Measurements from ENCODE around the gene NSMCE3. TPM values are rescaled to one million over a fixed set of nuclear protein-coding genes. Genes with fewer than 3 reads are reported as not detected.

The NSMCE3 gene
- total RNA-seq (43.0 TPM), polyA plus RNA-seq (10 to 100 TPM; 32.3 to 38.1 (median 35.2) TPM)

DNA sequence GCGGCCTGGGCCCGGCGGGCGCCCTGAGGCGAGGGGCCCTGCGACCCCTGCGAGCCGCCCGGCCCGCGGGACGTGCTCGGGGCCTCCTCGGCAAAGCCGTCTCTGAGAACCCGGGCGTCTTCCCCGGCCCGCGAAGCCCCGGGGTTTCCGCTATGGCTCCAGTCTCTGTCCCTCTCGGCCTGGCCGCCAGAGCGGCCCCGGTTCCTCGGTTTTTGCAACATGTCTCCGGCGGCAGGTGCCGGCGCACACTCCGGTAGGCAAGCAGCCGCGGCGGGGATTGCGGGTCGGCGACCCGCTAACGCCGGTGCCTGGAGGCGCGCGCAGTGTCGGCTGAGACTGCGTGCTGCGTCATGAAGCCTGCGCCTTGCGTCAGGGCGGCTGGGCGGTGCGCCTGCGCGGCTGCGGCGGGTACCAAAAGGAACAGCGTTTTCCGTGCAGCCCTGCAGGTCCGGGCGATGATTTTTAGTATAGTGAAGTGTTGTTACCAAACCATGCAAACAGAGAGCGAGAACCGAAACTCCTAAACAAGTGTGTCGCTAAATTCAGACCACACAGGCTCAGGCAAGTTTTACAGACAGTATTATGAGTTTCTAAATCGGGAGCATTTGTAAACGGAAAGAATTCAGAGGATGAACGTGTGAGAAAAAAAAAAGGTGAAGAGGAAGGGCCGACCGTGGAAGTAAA, at the start of gene NSMCE3:
Gene NSMCE3, minus strand, starts transcription at position 338 of the 684 bp plus-strand sequence. Its CDS starts 117 bp downstream, at position 221.
- DNase-seq (peak; percentile 82 to 94 (median 92)), ATAC-seq (ENCODE audit: low read depth in 2 of 2) (peak; percentile 90 to 91)
- peak within 1 kb of the TSS; percentile 93 to 99 (median 99) for H3K4me3 Mint-ChIP-seq
- Histone ChIP-seq H3K4me3 (ENCODE audit: low read depth, low read length) (peak within 1 kb of the TSS; percentile 98), H3K27ac (ENCODE audit: insufficient read depth, low read length, poor library complexity, severe bottlenecking) (peak within 1 kb of the TSS; percentile 98), H3K9me3 (ENCODE audit: control insufficient read depth in 2 of 2, low read length in 2 of 2) (no peaks in the 10 kb centered on the region), H3K27me3 (ENCODE audit: control insufficient read depth, insufficient read depth, low read length) (no peaks in the 10 kb centered on the region), H3K4me1 (ENCODE audit: control insufficient read depth, insufficient read depth, low read length, poor library complexity, severe bottlenecking) (peaks cover 40% of the 10 kb centered on the region), H3K36me3 (ENCODE audit: control insufficient read depth, insufficient read depth, low read length) (no peaks in the 10 kb centered on the region)
- H3K27ac Mint-ChIP-seq, result peak within 1 kb of the TSS; percentile 99 to 100 (median 99)
- peaks cover 6% of the 10 kb centered on the region for H3K36me3 Mint-ChIP-seq
- no peaks in the 10 kb centered on the region for H3K9me3 Mint-ChIP-seq
- peaks cover 34 to 52% (median 43%) of the 10 kb centered on the region in 4 donors for H3K4me1 Mint-ChIP-seq
- H3K27me3 Mint-ChIP-seq, result peaks cover 4% of the 10 kb centered on the region

DNA sequence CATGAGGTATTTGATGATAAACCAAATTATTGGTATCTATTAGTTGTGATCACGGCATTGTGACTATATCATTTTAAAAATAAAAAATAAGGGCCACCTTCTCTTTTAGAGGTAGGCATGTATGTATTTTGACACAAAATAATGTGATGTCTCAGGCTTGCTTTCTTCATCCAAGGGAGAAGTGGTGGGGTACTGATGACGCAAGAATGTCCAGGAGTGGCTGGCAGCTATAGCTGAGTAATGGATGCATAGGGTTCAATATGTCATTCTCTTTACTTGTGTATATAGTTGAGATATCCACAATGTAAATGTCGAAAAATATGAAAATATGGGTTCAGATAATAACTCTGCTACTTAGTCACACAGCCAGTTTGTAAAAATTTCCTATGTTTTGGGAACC, 46.8 kb upstream of the NSMCE3 start:
- ATAC-seq (ENCODE audit: low read depth in 2 of 2), result no peak
- no peak overlapping the region for H3K27ac ChIP-seq (ENCODE audit: insufficient read depth, low read length, poor library complexity, severe bottlenecking)
- H3K27me3 ChIP-seq (ENCODE audit: control insufficient read depth, insufficient read depth, low read length), result no peaks in the 10 kb centered on the region
- H3K36me3 ChIP-seq (ENCODE audit: control insufficient read depth, insufficient read depth, low read length), result no peaks in the 10 kb centered on the region
- Mint-ChIP-seq H3K36me3 (no peaks in the 10 kb centered on the region), H3K27ac (no peak overlapping the region), H3K9me3 (peaks cover 0 to 9% (median 3%) of the 10 kb centered on the region in 7 donors), H3K27me3 (peaks cover 8% of the 10 kb centered on the region), H3K4me1 (no peaks in the 10 kb centered on the region), H3K4me3 (no peak overlapping the region)
- no peaks in the 10 kb centered on the region for H3K4me1 ChIP-seq (ENCODE audit: control insufficient read depth, insufficient read depth, low read length, poor library complexity, severe bottlenecking)
- H3K9me3 ChIP-seq (ENCODE audit: control insufficient read depth in 2 of 2, low read length in 2 of 2), result peaks cover 0 to 1% of the 10 kb centered on the region in 2 experiments
- DNase-seq, result no peak
- no peak overlapping the region for H3K4me3 ChIP-seq (ENCODE audit: low read depth, low read length)

DNA sequence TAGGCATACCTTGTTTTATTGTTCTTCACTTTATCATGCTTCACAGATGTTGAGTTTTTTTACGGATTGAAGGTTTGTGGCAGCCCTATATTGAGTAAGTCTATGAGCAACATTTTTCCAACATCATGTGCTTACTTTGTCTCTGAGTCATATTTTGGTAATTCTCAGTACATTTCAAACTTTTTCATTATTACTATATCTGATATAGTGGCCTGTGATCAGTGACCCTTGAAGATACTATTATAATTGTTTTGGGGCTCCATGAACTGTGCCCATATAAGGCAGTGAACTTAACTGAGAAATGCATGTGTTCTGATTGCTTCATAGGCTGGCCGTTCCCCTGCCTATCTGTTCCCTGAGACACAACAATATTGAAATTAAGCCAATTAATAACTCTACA, 42.8 kb upstream of the NSMCE3 start:
- Mint-ChIP-seq H3K27me3 (peaks cover 15% of the 10 kb centered on the region), H3K36me3 (no peaks in the 10 kb centered on the region), H3K27ac (no peak overlapping the region), H3K4me1 (peaks cover 0 to 3% (median 0%) of the 10 kb centered on the region in 4 donors), H3K9me3 (peaks cover 0 to 2% (median 0%) of the 10 kb centered on the region in 7 donors), H3K4me3 (no peak overlapping the region)
- Histone ChIP-seq H3K4me3 (ENCODE audit: low read depth, low read length) (no peak overlapping the region), H3K9me3 (ENCODE audit: control insufficient read depth in 2 of 2, low read length in 2 of 2) (no peaks in the 10 kb centered on the region), H3K27me3 (ENCODE audit: control insufficient read depth, insufficient read depth, low read length) (no peaks in the 10 kb centered on the region), H3K4me1 (ENCODE audit: control insufficient read depth, insufficient read depth, low read length, poor library complexity, severe bottlenecking) (no peaks in the 10 kb centered on the region), H3K27ac (ENCODE audit: insufficient read depth, low read length, poor library complexity, severe bottlenecking) (no peak overlapping the region), H3K36me3 (ENCODE audit: control insufficient read depth, insufficient read depth, low read length) (no peaks in the 10 kb centered on the region)
- DNase-seq (no peak), ATAC-seq (ENCODE audit: low read depth in 2 of 2) (no peak)

DNA sequence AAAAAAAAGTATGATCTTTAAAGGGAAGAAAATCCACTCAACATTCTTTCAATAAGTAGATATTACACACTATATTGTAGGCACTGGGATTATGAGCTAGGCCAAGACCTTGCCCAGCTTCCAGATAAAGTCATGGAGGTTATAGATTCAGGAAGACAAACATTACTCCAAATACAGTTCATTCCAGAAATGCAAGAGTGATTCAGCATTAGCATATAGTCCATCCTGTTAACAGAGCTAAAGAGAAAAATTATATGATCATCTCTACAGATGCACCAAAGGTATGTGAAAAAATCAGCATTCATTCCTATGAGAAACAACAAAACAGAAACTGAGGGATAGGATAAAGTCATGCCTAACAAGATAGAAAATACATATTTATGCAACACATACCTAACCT, 42.1 kb upstream of the NSMCE3 start:
- DNase-seq (no peak), ATAC-seq (ENCODE audit: low read depth in 2 of 2) (no peak)
- Mint-ChIP-seq H3K9me3 (peaks cover 0 to 2% (median 0%) of the 10 kb centered on the region in 7 donors), H3K4me1 (peaks cover 0 to 3% (median 0%) of the 10 kb centered on the region in 4 donors), H3K27me3 (peaks cover 15% of the 10 kb centered on the region), H3K36me3 (no peaks in the 10 kb centered on the region), H3K27ac (no peak overlapping the region), H3K4me3 (no peak overlapping the region)
- H3K27ac ChIP-seq (ENCODE audit: insufficient read depth, low read length, poor library complexity, severe bottlenecking), result no peak overlapping the region
- H3K4me1 ChIP-seq (ENCODE audit: control insufficient read depth, insufficient read depth, low read length, poor library complexity, severe bottlenecking), result no peaks in the 10 kb centered on the region
- no peaks in the 10 kb centered on the region for H3K36me3 ChIP-seq (ENCODE audit: control insufficient read depth, insufficient read depth, low read length)
- H3K9me3 ChIP-seq (ENCODE audit: control insufficient read depth in 2 of 2, low read length in 2 of 2), result no peaks in the 10 kb centered on the region
- H3K27me3 ChIP-seq (ENCODE audit: control insufficient read depth, insufficient read depth, low read length), result no peaks in the 10 kb centered on the region
- no peak overlapping the region for H3K4me3 ChIP-seq (ENCODE audit: low read depth, low read length)

DNA sequence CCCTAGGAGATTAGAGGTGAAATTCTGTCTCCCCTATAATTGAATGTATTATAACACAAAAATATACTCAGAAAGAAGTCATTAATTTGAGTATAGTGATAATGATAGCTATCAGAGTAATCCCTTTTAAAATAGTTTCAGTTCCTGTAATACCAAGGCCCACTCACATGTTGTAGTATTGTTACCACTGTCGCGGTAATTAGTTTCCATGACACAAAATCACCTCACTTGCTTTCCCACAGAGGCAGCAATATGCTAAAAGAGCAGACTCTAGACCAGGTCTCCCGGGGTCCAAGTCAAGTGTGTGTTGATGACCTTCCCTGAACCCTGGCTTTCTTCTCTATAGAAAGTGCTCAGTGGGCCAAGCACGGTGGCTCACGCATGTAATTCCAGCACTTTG, 39.5 kb upstream of the NSMCE3 start:
- Histone ChIP-seq H3K36me3 (ENCODE audit: control insufficient read depth, insufficient read depth, low read length) (no peaks in the 10 kb centered on the region), H3K9me3 (ENCODE audit: control insufficient read depth in 2 of 2, low read length in 2 of 2) (no peaks in the 10 kb centered on the region), H3K27me3 (ENCODE audit: control insufficient read depth, insufficient read depth, low read length) (no peaks in the 10 kb centered on the region), H3K27ac (ENCODE audit: insufficient read depth, low read length, poor library complexity, severe bottlenecking) (no peak overlapping the region), H3K4me1 (ENCODE audit: control insufficient read depth, insufficient read depth, low read length, poor library complexity, severe bottlenecking) (no peaks in the 10 kb centered on the region), H3K4me3 (ENCODE audit: low read depth, low read length) (no peak overlapping the region)
- no peak overlapping the region for H3K27ac Mint-ChIP-seq
- H3K36me3 Mint-ChIP-seq, result peaks cover 3% of the 10 kb centered on the region
- H3K27me3 Mint-ChIP-seq, result peaks cover 18% of the 10 kb centered on the region
- DNase-seq, result no peak
- no peak for ATAC-seq (ENCODE audit: low read depth in 2 of 2)
- peaks cover 0 to 3% (median 0%) of the 10 kb centered on the region in 4 donors for H3K4me1 Mint-ChIP-seq
- no peak overlapping the region for H3K4me3 Mint-ChIP-seq
- peaks cover 0 to 2% (median 0%) of the 10 kb centered on the region in 7 donors for H3K9me3 Mint-ChIP-seq

DNA sequence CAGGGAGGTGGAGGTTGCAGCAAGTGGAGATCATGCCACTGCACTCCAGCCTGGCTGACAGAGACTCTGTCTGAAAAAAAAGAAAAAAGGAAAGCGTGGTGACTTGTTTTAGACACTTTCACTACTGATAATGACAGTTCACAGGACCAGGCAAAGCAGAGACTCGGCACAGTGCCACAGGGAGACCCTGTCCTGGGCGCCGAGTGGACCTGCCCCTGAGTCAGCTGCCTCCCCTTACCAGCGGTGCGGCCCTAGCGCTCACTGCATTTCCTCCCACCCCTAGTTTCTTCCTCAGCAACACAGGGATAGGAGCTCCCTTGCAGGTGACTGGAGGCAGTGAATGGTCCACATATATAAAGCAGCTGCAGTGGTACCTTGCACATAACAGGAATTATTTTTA, 38.7 kb upstream of the NSMCE3 start:
- H3K4me3 Mint-ChIP-seq, result no peak overlapping the region
- ATAC-seq (ENCODE audit: low read depth in 2 of 2), result no peak
- peaks cover 0 to 1% (median 0%) of the 10 kb centered on the region in 7 donors for H3K9me3 Mint-ChIP-seq

DNA sequence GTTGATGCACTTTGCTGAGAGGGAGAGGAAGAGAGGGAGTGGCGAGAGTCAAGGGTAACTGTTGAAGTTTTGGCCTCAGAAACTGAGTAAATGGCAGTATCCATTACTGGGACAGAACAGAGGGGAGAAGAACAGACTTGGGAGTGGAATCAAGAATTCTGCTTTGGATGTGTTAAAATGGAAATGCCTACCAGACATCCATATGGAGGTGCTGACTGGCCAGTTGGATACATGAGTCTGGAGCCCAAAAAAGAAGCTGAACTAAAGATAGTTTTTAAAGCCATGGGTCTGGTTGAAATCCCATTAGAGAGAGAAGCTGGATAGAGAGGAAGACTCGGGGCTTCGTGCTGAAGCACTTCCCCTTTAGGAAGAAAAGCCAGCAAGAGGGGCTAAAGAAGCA, 35.9 kb upstream of the NSMCE3 start:
- H3K27ac Mint-ChIP-seq, result peak overlapping the region in 1 of 3 donors; percentile 19
- peaks cover 3% of the 10 kb centered on the region for H3K36me3 Mint-ChIP-seq
- Histone ChIP-seq H3K4me3 (ENCODE audit: low read depth, low read length) (no peak overlapping the region), H3K36me3 (ENCODE audit: control insufficient read depth, insufficient read depth, low read length) (no peaks in the 10 kb centered on the region), H3K9me3 (ENCODE audit: control insufficient read depth in 2 of 2, low read length in 2 of 2) (no peaks in the 10 kb centered on the region), H3K27ac (ENCODE audit: insufficient read depth, low read length, poor library complexity, severe bottlenecking) (no peak overlapping the region), H3K4me1 (ENCODE audit: control insufficient read depth, insufficient read depth, low read length, poor library complexity, severe bottlenecking) (no peaks in the 10 kb centered on the region), H3K27me3 (ENCODE audit: control insufficient read depth, insufficient read depth, low read length) (no peaks in the 10 kb centered on the region)
- no peak for DNase-seq
- peaks cover 10% of the 10 kb centered on the region for H3K27me3 Mint-ChIP-seq
- H3K4me3 Mint-ChIP-seq, result no peak overlapping the region
- peaks cover 0 to under 1% (median 0%) of the 10 kb centered on the region in 4 donors for H3K4me1 Mint-ChIP-seq
- no peak for ATAC-seq (ENCODE audit: low read depth in 2 of 2)
- peaks cover 0 to 1% (median 0%) of the 10 kb centered on the region in 7 donors for H3K9me3 Mint-ChIP-seq

More for the DNA sequence above, 38.7 kb upstream of the NSMCE3 start:
- no peak for DNase-seq
- H3K9me3 ChIP-seq (ENCODE audit: control insufficient read depth in 2 of 2, low read length in 2 of 2), result no peaks in the 10 kb centered on the region
- H3K36me3 ChIP-seq (ENCODE audit: control insufficient read depth, insufficient read depth, low read length), result no peaks in the 10 kb centered on the region
- H3K27me3 ChIP-seq (ENCODE audit: control insufficient read depth, insufficient read depth, low read length), result no peaks in the 10 kb centered on the region
- no peak overlapping the region for H3K27ac ChIP-seq (ENCODE audit: insufficient read depth, low read length, poor library complexity, severe bottlenecking)
- H3K4me1 Mint-ChIP-seq, result peaks cover 0 to 3% (median 0%) of the 10 kb centered on the region in 4 donors
- no peak overlapping the region for H3K4me3 ChIP-seq (ENCODE audit: low read depth, low read length)
- no peaks in the 10 kb centered on the region for H3K4me1 ChIP-seq (ENCODE audit: control insufficient read depth, insufficient read depth, low read length, poor library complexity, severe bottlenecking)
- peaks cover 3% of the 10 kb centered on the region for H3K36me3 Mint-ChIP-seq
- no peak overlapping the region for H3K27ac Mint-ChIP-seq
- peaks cover 16% of the 10 kb centered on the region for H3K27me3 Mint-ChIP-seq

DNA sequence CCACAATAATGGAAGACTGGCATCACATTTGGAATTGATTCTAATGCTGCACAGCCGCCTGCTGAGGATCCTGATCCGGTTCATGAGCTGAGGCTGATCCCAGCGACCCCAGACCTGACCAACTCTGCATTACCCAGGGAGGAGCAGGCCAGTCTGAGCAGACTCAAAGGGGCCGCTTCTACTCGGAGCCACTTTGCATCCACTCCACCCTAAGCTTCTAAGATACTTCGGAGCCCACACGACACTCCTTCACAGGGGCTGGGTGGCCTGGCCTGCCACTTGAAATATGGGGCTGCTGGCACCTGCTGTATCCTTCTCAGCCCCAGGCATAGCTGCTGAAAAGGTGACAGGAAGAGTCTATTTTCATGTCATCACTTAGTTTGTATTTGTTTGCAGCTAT, 33.2 kb upstream of the NSMCE3 start:
- Mint-ChIP-seq H3K27me3 (peaks cover 14% of the 10 kb centered on the region), H3K27ac (no peak overlapping the region), H3K36me3 (peaks cover 3% of the 10 kb centered on the region), H3K4me1 (no peaks in the 10 kb centered on the region), H3K9me3 (no peaks in the 10 kb centered on the region), H3K4me3 (no peak overlapping the region)
- Histone ChIP-seq H3K36me3 (ENCODE audit: control insufficient read depth, insufficient read depth, low read length) (no peaks in the 10 kb centered on the region), H3K4me1 (ENCODE audit: control insufficient read depth, insufficient read depth, low read length, poor library complexity, severe bottlenecking) (no peaks in the 10 kb centered on the region), H3K4me3 (ENCODE audit: low read depth, low read length) (no peak overlapping the region), H3K9me3 (ENCODE audit: control insufficient read depth in 2 of 2, low read length in 2 of 2) (no peaks in the 10 kb centered on the region), H3K27me3 (ENCODE audit: control insufficient read depth, insufficient read depth, low read length) (no peaks in the 10 kb centered on the region), H3K27ac (ENCODE audit: insufficient read depth, low read length, poor library complexity, severe bottlenecking) (no peak overlapping the region)
- DNase-seq (no peak), ATAC-seq (ENCODE audit: low read depth in 2 of 2) (no peak)

All from CD4-positive, CD25-positive, alpha-beta regulatory T cell (primary cell).